ENCODE data around the gene OPALIN. TPM values are rescaled to one million over a fixed set of nuclear protein-coding genes. Genes with fewer than 3 reads are reported as not detected.

The OPALIN gene
- total RNA-seq, 1 experiment from 2014 or later: not detected

DNA sequence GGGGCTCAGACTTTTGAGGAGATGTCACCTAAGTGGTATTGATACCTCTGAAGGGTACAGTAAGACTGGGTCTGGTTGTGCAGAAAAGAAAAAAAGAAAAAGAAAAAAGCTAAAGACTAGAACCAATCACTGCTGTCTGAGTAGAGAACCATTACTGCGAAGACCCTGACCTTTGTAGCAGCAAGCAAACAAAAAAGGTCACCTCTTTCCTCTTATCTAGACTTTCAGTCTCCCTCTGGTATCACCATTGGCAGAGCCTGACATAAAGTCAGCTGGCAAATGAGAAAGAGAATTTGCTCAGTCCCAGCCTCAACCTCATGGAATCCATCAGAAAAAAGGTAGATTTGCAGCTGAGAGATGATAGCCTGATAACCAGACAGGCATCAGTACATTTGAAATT is 57.2 kb downstream of the OPALIN start:
- DNase-seq (ENCODE audit: low read depth): no peak

DNA sequence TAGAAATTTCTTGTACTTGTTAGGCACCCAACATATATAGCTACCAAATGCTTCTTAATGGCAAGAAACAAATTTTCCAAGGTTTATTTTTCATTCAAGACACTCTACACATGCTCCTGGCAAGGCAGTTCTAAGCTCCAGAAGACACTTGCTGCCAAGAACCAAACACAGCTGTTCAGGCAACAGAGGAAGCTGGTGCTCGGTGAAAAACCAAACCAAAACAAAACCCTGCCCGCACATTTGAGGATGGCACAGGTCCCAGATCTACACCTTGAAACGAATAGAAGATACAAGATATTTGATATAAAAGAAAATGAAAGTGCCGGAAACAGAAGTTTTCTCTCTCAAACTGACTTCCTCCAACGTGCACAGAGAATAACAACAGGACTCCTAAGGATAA is 59.4 kb downstream of the OPALIN start:
- no peak for DNase-seq (ENCODE audit: low read depth)

DNA sequence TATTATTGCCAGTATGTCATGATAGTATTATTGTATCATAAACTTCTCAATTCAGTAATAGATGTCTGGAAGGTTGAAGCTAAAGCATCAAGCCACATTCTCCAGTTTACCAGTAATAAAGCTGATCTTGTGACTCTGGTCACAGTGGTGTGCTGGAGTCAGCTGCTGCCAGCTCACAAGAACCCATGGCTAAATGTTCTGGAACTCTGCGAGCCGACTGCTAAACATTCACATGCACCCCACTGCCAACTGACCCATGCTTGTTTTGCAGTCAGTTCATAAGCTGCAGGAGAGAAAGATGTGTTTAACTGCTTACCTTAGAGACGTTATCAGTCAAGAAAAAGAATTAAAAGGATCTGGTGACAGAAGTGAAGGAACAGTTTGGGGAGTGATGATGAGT is 60.4 kb downstream of the OPALIN start:
- no peak for DNase-seq (ENCODE audit: low read depth)

DNA sequence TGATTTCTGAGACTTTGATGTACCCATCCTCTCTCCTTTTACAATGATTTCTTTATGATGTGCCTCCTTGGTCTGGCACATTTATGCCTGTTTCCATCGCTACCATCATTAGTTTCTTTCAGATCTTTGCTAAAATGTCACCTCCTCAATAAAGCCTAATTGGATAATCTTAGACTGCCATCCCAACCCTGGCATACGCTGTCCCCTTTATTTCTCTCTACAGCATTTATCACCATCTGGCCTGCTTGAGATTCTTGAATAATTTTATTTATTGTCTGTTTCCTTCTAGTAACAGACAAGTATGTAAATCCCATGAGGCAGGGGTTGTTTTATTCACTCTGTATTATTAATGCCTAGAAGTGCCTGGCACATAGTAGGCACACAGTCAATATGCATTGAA is 61.3 kb downstream of the OPALIN start:
- no peak for DNase-seq (ENCODE audit: low read depth)

DNA sequence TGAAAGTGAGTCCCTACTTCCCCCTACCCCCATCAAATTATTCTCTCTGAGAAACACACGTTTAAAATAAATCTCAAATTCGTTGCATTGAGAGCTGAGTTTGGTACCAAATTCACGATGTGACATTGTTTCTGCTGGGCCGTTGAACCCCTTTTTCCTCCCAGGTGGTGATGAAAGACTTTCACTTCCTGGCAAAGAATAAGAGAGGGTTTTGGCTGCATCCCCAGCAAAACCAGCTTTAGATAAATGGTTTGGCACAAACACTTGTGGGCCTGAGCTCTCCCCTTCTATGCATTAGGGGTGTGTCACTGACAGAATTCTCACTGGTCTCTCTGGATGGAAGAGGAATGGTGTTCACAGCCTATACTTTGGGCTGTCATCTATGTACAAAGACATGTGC is 63.3 kb downstream of the OPALIN start:
- no peak for DNase-seq (ENCODE audit: low read depth)

Other genes with a start within 250 kb of the OPALIN start
- 9.6 and 10.0 TPM in 2 replicates for gene ZNF518A, start 228.7 kb downstream of the OPALIN start, total RNA-seq (2014; rRNA removed)
- gene BLNK, start 87.4 kb downstream of the OPALIN start, total RNA-seq (2014; rRNA removed): not detected in 2 replicates
- not detected in 2 replicates for gene DNTT, start 54.6 kb downstream of the OPALIN start, total RNA-seq (2014; rRNA removed)
- gene TLL2, start 154.9 kb upstream of the OPALIN start, total RNA-seq (2014; rRNA removed): 0.11 TPM in 1 of 2 replicates, not detected in the other
- gene TM9SF3, start 228.0 kb upstream of the OPALIN start, total RNA-seq (2014; rRNA removed): 89.2 and 117 TPM in 2 replicates